Cardiac muscle cell (in vitro differentiated cells and primary cell): Measurements from ENCODE around the gene HDAC4. TPM values are rescaled to one million over a fixed set of nuclear protein-coding genes. Genes with fewer than 3 reads are reported as not detected.

ENCODE experiments used
- DNase-seq, 2 donors: peaks; one replicate each; pipeline versions ENCODE4 v3.0.0 to v3.0.0-alpha.2; 2010 to 2017; ENCODE audit warnings: low read depth in 1 of 2, low spot score in 1 of 2
- H3K27ac ChIP-seq: fragments of 200-600 bp; sonication (generic); 2 replicates; pipeline ENCODE4 v1.5.1; 2016
- H3K27me3 ChIP-seq: fragments of 200-600 bp; sonication (generic); 2 replicates; pipeline ENCODE4 v1.6.0; 2016; ENCODE audit warnings: control low read depth
- H3K36me3 ChIP-seq: fragments of 200-600 bp; sonication (generic); 2 replicates; pipeline ENCODE4 v1.5.1; 2016; ENCODE audit warnings: control low read depth
- H3K4me1 ChIP-seq: fragments of 200-600 bp; sonication (generic); 2 replicates; pipeline ENCODE4 v1.8.1; 2017; ENCODE audit warnings: low read depth, mild to moderate bottlenecking, mixed run types
- H3K4me3 ChIP-seq: fragments of 200-600 bp; sonication (generic); 2 replicates; pipeline ENCODE4 v1.5.1; 2016; ENCODE audit warnings: mild to moderate bottlenecking
- H3K9me3 ChIP-seq: fragments of 200-600 bp; sonication (generic); 2 replicates; pipeline ENCODE4 v1.5.1; 2017; ENCODE audit warnings: low read depth, mild to moderate bottlenecking, control low read depth
- polyA plus RNA-seq: library from polyadenylated mRNA; unstranded; fragments of >200 nt; fragmentation: Nextera tagmentation; extraction: Ambion mirVana; gene quantifications from 2 replicates; pipeline ENCODE4 v1.2.1, GENCODE V29; 2016
- total RNA-seq: library from RNA; depleted of rRNA; stranded (reverse); fragments of >200 nt; gene quantifications from 2 replicates; pipeline ENCODE4 v1.2.3, GENCODE V29; 2016
- TF ChIP-seq, protein P1 (sequence below): IDR thresholded peaks from 2 replicates; pipeline ENCODE4 v1.5.1; 2012; ENCODE audit warnings: low read depth, mild to moderate bottlenecking, low read length

The HDAC4 gene
- total and polyA plus RNA-seq, 2 experiments from 2014 or later, result 7.0 to 41.6 TPM

DNA sequence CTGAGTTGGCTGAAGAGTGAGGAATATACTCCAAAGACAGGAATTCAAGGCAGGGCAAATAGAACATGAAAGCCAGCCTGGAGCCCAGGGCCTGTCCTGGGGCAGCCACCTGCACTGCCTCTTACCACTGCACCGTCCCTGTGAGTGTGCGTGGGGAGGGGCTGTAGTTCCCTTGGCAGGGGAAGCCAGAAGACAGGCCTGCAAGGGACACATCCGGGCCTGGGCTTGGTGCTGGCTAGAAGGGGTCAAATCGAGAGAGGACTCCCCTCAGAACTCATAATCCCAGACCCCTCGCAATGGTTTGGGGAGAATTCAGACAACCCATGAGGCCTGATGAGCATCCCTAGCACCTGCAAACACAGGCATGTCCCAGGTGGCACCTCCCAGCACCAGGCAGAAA, 87.0 kb downstream of the HDAC4 start:
- Histone ChIP-seq H3K27ac (no peak overlapping the region), H3K9me3 (no peaks in the 10 kb centered on the region), H3K36me3 (no peaks in the 10 kb centered on the region), H3K4me1 (peaks cover 37% of the 10 kb centered on the region), H3K4me3 (no peak overlapping the region), H3K27me3 (no peaks in the 10 kb centered on the region)
- no peak for DNase-seq
- TF ChIP-seq, protein P1, sequence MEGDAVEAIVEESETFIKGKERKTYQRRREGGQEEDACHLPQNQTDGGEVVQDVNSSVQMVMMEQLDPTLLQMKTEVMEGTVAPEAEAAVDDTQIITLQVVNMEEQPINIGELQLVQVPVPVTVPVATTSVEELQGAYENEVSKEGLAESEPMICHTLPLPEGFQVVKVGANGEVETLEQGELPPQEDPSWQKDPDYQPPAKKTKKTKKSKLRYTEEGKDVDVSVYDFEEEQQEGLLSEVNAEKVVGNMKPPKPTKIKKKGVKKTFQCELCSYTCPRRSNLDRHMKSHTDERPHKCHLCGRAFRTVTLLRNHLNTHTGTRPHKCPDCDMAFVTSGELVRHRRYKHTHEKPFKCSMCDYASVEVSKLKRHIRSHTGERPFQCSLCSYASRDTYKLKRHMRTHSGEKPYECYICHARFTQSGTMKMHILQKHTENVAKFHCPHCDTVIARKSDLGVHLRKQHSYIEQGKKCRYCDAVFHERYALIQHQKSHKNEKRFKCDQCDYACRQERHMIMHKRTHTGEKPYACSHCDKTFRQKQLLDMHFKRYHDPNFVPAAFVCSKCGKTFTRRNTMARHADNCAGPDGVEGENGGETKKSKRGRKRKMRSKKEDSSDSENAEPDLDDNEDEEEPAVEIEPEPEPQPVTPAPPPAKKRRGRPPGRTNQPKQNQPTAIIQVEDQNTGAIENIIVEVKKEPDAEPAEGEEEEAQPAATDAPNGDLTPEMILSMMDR, result no peak

GRCh38 chr2:239312741-239313667, 87.8 kb downstream of the HDAC4 start:
- Histone ChIP-seq H3K4me3 (no peak overlapping the region), H3K27ac (peak overlapping the region; percentile 43), H3K36me3 (no peaks in the 10 kb centered on the region), H3K4me1 (peaks cover 37% of the 10 kb centered on the region), H3K27me3 (no peaks in the 10 kb centered on the region), H3K9me3 (no peaks in the 10 kb centered on the region)
- no peak for DNase-seq
- TF ChIP-seq, protein P1, result no peak

GRCh38 chr2:239312081-239312511, 88.7 kb downstream of the HDAC4 start:
- no peaks in the 10 kb centered on the region for H3K9me3 ChIP-seq
- no peak overlapping the region for H3K4me3 ChIP-seq
- H3K27me3 ChIP-seq, result no peaks in the 10 kb centered on the region
- no peaks in the 10 kb centered on the region for H3K36me3 ChIP-seq
- no peak overlapping the region for H3K27ac ChIP-seq
- TF ChIP-seq, protein P1, result no peak
- H3K4me1 ChIP-seq, result peaks cover 30% of the 10 kb centered on the region
- DNase-seq, result no peak

GRCh38 chr2:239311132-239312040, 89.4 kb downstream of the HDAC4 start:
- Histone ChIP-seq H3K27ac (peak overlapping the region; percentile 34), H3K9me3 (no peaks in the 10 kb centered on the region), H3K4me3 (no peak overlapping the region), H3K27me3 (no peaks in the 10 kb centered on the region), H3K36me3 (no peaks in the 10 kb centered on the region), H3K4me1 (peaks cover 30% of the 10 kb centered on the region)
- peak in 1 of 2 donors; percentile 45 for DNase-seq
- TF ChIP-seq, protein P1, result no peak

DNA sequence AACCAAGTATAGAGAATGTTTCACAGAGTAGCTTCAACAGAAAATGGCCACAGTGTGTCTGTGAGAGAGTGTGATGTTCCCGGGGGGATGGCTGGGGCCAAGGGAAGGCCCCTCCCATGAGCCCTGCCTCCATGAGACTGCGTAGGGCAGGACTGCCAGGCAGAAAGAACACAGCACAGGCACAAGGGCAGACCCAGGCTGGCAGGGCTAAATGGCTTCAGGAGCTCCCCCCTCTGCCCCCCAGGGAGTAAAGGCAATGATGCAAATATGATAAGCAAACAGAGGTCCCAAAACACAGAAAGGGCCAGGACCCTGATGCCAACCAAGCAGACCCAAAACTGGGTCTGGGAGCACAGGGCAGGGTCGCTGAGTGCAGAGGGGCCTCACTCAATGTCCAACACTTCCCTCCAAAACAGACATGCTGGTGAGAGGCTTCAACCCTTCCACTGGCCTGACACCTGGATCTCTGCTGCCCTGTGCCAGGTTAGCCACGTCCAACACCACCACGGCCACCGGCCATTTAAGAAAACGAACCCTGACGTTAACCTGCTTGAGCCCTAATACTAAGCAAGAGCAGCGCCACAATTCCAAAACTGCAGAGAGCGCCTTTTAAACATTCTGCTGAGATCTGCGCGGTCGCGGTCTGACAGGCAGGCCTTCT, 90.3 kb downstream of the HDAC4 start:
- TF ChIP-seq, protein P1, result no peak
- Histone ChIP-seq H3K9me3 (no peaks in the 10 kb centered on the region), H3K36me3 (no peaks in the 10 kb centered on the region), H3K4me3 (no peak overlapping the region), H3K4me1 (peaks cover 30% of the 10 kb centered on the region), H3K27me3 (no peaks in the 10 kb centered on the region), H3K27ac (peak overlapping the region; percentile 34)
- DNase-seq, result no peak
